H9 (cell line): Measurements from ENCODE around the gene ANXA4. TPM values are rescaled to one million over a fixed set of nuclear protein-coding genes. Genes with fewer than 3 reads are reported as not detected.
A peak's percentile ranks its signal among the peaks of the same experiment; 100 is the strongest.

Source experiments
- DNase-seq: peaks from one replicate; pipeline ENCODE4 v3.0.0-alpha.2; 2017
- H2AFZ ChIP-seq: one replicate; pipeline ENCODE4 v1.6.1; 2013; ENCODE audit warnings: mild to moderate bottlenecking, low read length, control low read depth, moderate library complexity
- H2AK5ac ChIP-seq: 2 replicates; pipeline ENCODE4 v1.6.1; 2013; ENCODE audit warnings: low read length, control low read depth, mixed read lengths; ENCODE audit not compliant: insufficient read length
- H2BK120ac ChIP-seq: one replicate; pipeline ENCODE4 v1.6.1; 2013; ENCODE audit warnings: low read depth, mild to moderate bottlenecking, low read length, control low read depth, inconsistent platforms; ENCODE audit not compliant: poor library complexity, severe bottlenecking
- H2BK12ac ChIP-seq: 2 replicates; pipeline ENCODE4 v1.6.1; 2013; ENCODE audit warnings: low read length, control low read depth, mixed read lengths, low read depth; ENCODE audit not compliant: insufficient read length
- H2BK15ac ChIP-seq: 2 replicates; pipeline ENCODE4 v1.6.1; 2013; ENCODE audit warnings: low read depth, low read length, control low read depth
- H2BK20ac ChIP-seq: one replicate; pipeline ENCODE4 v1.6.1; 2013; ENCODE audit warnings: low read depth, mild to moderate bottlenecking, low read length, control low read depth, inconsistent platforms; ENCODE audit not compliant: poor library complexity, severe bottlenecking
- H2BK5ac ChIP-seq: 2 replicates; pipeline ENCODE4 v1.6.1; 2013; ENCODE audit warnings: low read length, control low read depth, mixed read lengths; ENCODE audit not compliant: insufficient read length
- H3K14ac ChIP-seq: 2 replicates; pipeline ENCODE4 v1.6.1; 2013; ENCODE audit warnings: low read length, control low read depth; ENCODE audit not compliant: insufficient read depth
- H3K18ac ChIP-seq: 2 replicates; pipeline ENCODE4 v1.6.1; 2013; ENCODE audit warnings: low read depth, mild to moderate bottlenecking, mixed read lengths, low read length, control low read depth; ENCODE audit not compliant: insufficient read length
- H3K23ac ChIP-seq: 2 replicates; pipeline ENCODE4 v1.6.1; 2013; ENCODE audit warnings: low read length, control low read depth, mixed read lengths, low read depth; ENCODE audit not compliant: insufficient read length
- H3K23me2 ChIP-seq: 2 replicates; pipeline ENCODE4 v1.6.1; 2013; ENCODE audit warnings: low read depth, mild to moderate bottlenecking, mixed read lengths, low read length, control low read depth; ENCODE audit not compliant: insufficient read length, poor library complexity, severe bottlenecking
- H3K27ac ChIP-seq: 2 replicates; pipeline ENCODE4 v1.5.1; 2013; ENCODE audit warnings: low read length, control low read depth, mixed read lengths, low read depth; ENCODE audit not compliant: insufficient read length
- H3K27me3 ChIP-seq: 2 replicates; pipeline ENCODE4 v1.6.1; 2013; ENCODE audit warnings: low read length, control low read depth, inconsistent platforms; ENCODE audit not compliant: insufficient read depth
- H3K4ac ChIP-seq: 2 replicates; pipeline ENCODE4 v1.6.1; 2013; ENCODE audit warnings: low read depth, mild to moderate bottlenecking, control low read depth, inconsistent platforms, low read length, moderate library complexity
- H3K4me1 ChIP-seq: 2 replicates; pipeline ENCODE4 v1.6.1; 2013; ENCODE audit warnings: low read length, control low read depth, inconsistent platforms; ENCODE audit not compliant: insufficient read depth
- H3K4me2 ChIP-seq: 2 replicates; pipeline ENCODE4 v1.6.1; 2013; ENCODE audit warnings: low read length, control low read depth, mixed read lengths; ENCODE audit not compliant: insufficient read length, insufficient read depth
- H3K56ac ChIP-seq: 2 replicates; pipeline ENCODE4 v1.6.1; 2013; ENCODE audit warnings: low read depth, mild to moderate bottlenecking, mixed read lengths, low read length, control low read depth; ENCODE audit not compliant: insufficient read length
- H3K79me1 ChIP-seq: 2 replicates; pipeline ENCODE4 v1.6.1; 2013; ENCODE audit warnings: low read depth, mild to moderate bottlenecking, moderate library complexity, low read length, control low read depth, inconsistent platforms; ENCODE audit not compliant: insufficient read depth, poor library complexity, severe bottlenecking
- H3K79me2 ChIP-seq: 2 replicates; pipeline ENCODE4 v1.6.1; 2013; ENCODE audit warnings: low read length, control low read depth, inconsistent platforms; ENCODE audit not compliant: insufficient read depth
- H3K9ac ChIP-seq: 2 replicates; pipeline ENCODE4 v1.6.1; 2013; ENCODE audit warnings: low read length, control low read depth, mixed read lengths; ENCODE audit not compliant: insufficient read length; ENCODE audit errors: extremely low read depth
- H3K9me3 ChIP-seq: one replicate; pipeline ENCODE4 v1.6.1; 2013; ENCODE audit warnings: low read depth, low read length, inconsistent platforms; ENCODE audit not compliant: control insufficient read depth
- H3T11ph ChIP-seq: one replicate; pipeline ENCODE4 v1.6.1; 2013; ENCODE audit warnings: mild to moderate bottlenecking, low read length, control low read depth, inconsistent platforms
- H4K20me1 ChIP-seq: one replicate; pipeline ENCODE4 v1.6.1; 2013; ENCODE audit not compliant: control insufficient read depth, insufficient read length, insufficient read depth
- H4K5ac ChIP-seq: 2 replicates; pipeline ENCODE4 v1.6.1; 2013; ENCODE audit warnings: low read depth, mild to moderate bottlenecking, mixed read lengths, low read length, control low read depth; ENCODE audit not compliant: insufficient read length
- H4K8ac ChIP-seq: replicated peaks from 2 replicates; pipeline ENCODE4 v1.6.1; 2013; ENCODE audit warnings: low read length, control low read depth, mixed read lengths, low read depth; ENCODE audit not compliant: insufficient read length
- H4K91ac ChIP-seq: 2 replicates; pipeline ENCODE4 v1.6.1; 2013; ENCODE audit warnings: low read depth, mild to moderate bottlenecking, moderate library complexity, mixed read lengths, low read length, control low read depth; ENCODE audit not compliant: insufficient read length
- H3K27ac Mint-ChIP-seq, 3 experiments: 2 replicates in 2 of 3; 3 replicates in 1 of 3; pipeline ENCODE4 v1.8.0; 2020 to 2021; ENCODE audit warnings: mixed read lengths in 3 of 3, mild to moderate bottlenecking in 1 of 3, moderate library complexity in 1 of 3
- H3K27me3 Mint-ChIP-seq: 2 replicates; pipeline ENCODE4 v1.8.0; 2021; ENCODE audit warnings: low read depth, mild to moderate bottlenecking, moderate library complexity, mixed read lengths
- H3K36me3 Mint-ChIP-seq, 3 experiments: 2 replicates in 2 of 3; 3 replicates in 1 of 3; pipeline ENCODE4 v1.8.0; 2020 to 2021; ENCODE audit warnings: low read depth in 3 of 3, mixed read lengths in 3 of 3; ENCODE audit not compliant: insufficient read depth in 1 of 3
- H3K4me1 Mint-ChIP-seq, 2 experiments: 2 replicates each; pipeline ENCODE4 v1.8.0; 2020; ENCODE audit warnings: mixed read lengths in 2 of 2
- H3K4me3 Mint-ChIP-seq, 2 experiments: 2 replicates in 1 of 2; 3 replicates in 1 of 2; pipeline ENCODE4 v1.8.0; 2020 to 2021; ENCODE audit warnings: mild to moderate bottlenecking in 2 of 2, mixed read lengths in 2 of 2, moderate library complexity in 1 of 2
- H3K9me3 Mint-ChIP-seq, 2 experiments: 2 replicates in 1 of 2; 3 replicates in 1 of 2; pipeline ENCODE4 v1.8.0; 2020; ENCODE audit warnings: mild to moderate bottlenecking in 2 of 2, mixed read lengths in 2 of 2, moderate library complexity in 1 of 2
- CTCF ChIP-seq: fragments of 200-600 bp; sonication (generic); conservative IDR thresholded peaks from 3 replicates; pipeline ENCODE4 v1.8.0; 2021; ENCODE audit warnings: antibody characterized with exemption, mild to moderate bottlenecking
- WGBS: extraction: QIAGEN DNeasy Blood & Tissue Kit; methylation state at CpG from one replicate; pipeline ENCODE4 v1.1.7; 2013; ENCODE audit warnings: missing lambda C conversion rate, low lambda C conversion rate, mixed read lengths; ENCODE audit not compliant: insufficient read length; ENCODE audit errors: extremely low coverage; 5-methylcytosine and 5-hydroxymethylcytosine counted together
- total RNA-seq: library from RNA; stranded (reverse); gene quantifications from 2 replicates; pipeline ENCODE4 v1.2.1, GENCODE V29; 2021

ANXA4 gene
- total RNA-seq, 1 experiment from 2014 or later, result 14.4 TPM

GRCh38 chr2:69789175-69789721 lies 47.3 kb downstream of the ANXA4 start:
- no peak overlapping the region for H2BK5ac ChIP-seq
- peak overlapping the region; percentile 8 to 62 (median 53); a peak in 5 of 7 replicates for H3K27ac Mint-ChIP-seq
- TF ChIP-seq CTCF, result no peak
- H4K8ac ChIP-seq, result no peak overlapping the region
- H2BK20ac ChIP-seq, result no peak overlapping the region
- H4K91ac ChIP-seq, result no peak overlapping the region
- no peaks in the 10 kb centered on the region for H3K9me3 Mint-ChIP-seq
- no peak overlapping the region for H3K18ac ChIP-seq
- H3K23me2 ChIP-seq, result no peaks in the 10 kb centered on the region
- H4K5ac ChIP-seq, result no peak overlapping the region
- DNase-seq, result peak; percentile 43
- H3K27me3 ChIP-seq, result no peaks in the 10 kb centered on the region
- no peak overlapping the region; the same call in 1 of the 2 replicates for H3K4ac ChIP-seq
- no peaks in the 10 kb centered on the region for H3K9me3 ChIP-seq
- no CpG with 5 or more reads among the region's 7 CpGs for WGBS
- no peak overlapping the region for H3K23ac ChIP-seq
- H3K9ac ChIP-seq, result no peak overlapping the region
- no peak overlapping the region for H2AK5ac ChIP-seq
- no peaks in the 10 kb centered on the region for H3K79me2 ChIP-seq
- no peak overlapping the region; a peak in 1 of 5 replicates for H3K4me3 Mint-ChIP-seq
- H3K79me1 ChIP-seq, result no peaks in the 10 kb centered on the region
- H3K4me1 ChIP-seq, result peaks cover 3% of the 10 kb centered on the region; the same call in 1 of the 2 replicates
- H2BK120ac ChIP-seq, result peak overlapping the region; percentile 26
- H3K4me1 Mint-ChIP-seq, result peaks cover 15 to 26% of the 10 kb centered on the region in 2 experiments
- no peaks in the 10 kb centered on the region for H3K36me3 Mint-ChIP-seq
- no peak overlapping the region for H2BK15ac ChIP-seq
- H3K4me2 ChIP-seq, result no peak overlapping the region
- no peak overlapping the region for H3K56ac ChIP-seq
- H3K27me3 Mint-ChIP-seq, result no peaks in the 10 kb centered on the region
- no peak overlapping the region for H2BK12ac ChIP-seq
- H3K27ac ChIP-seq, result no peak overlapping the region
- no peak overlapping the region for H3T11ph ChIP-seq
- H3K14ac ChIP-seq, result no peak overlapping the region
- no peaks in the 10 kb centered on the region for H4K20me1 ChIP-seq
- H2AFZ ChIP-seq, result no peak overlapping the region
